ENCODE measurements around the gene LOC101059915. TPM values are rescaled to one million over a fixed set of nuclear protein-coding genes. Genes with fewer than 3 reads are reported as not detected.

Gene LOC101059915

Other genes with a start within 250 kb of the LOC101059915 start
- gene OGT, start 134.4 kb upstream of the LOC101059915 start, total RNA-seq = 50.8 and 79.9 TPM in 2 replicates
- gene GCNA, start 89.1 kb upstream of the LOC101059915 start, total RNA-seq = 0.15 and 2.5 TPM in 2 replicates
- gene CXCR3, start 49.0 kb upstream of the LOC101059915 start, total RNA-seq = not detected in 2 replicates
- gene CXorf49, start 50.7 kb downstream of the LOC101059915 start, total RNA-seq = not detected in 2 replicates
- gene CXorf49B, start 95.8 kb downstream of the LOC101059915 start, total RNA-seq = not detected in 2 replicates
- gene NHSL2, start 243.3 kb downstream of the LOC101059915 start, total RNA-seq = 35.8 and 36.9 TPM in 2 replicates